NCI-H1105 treated with DMSO at 0.1 percent for 48 hours (cell line): ENCODE measurements around the gene WDR83.
"Not testable (repeated sequence)": the region's sequence is repeated elsewhere in the genome, so short reads cannot be mapped to it uniquely, and the experiment has no call there.

Source experiments
- DNase-seq: peaks from one replicate; lab custom pipeline; 2025; lab: John Stamatoyannopoulos, UW

Gene WDR83

DNA sequence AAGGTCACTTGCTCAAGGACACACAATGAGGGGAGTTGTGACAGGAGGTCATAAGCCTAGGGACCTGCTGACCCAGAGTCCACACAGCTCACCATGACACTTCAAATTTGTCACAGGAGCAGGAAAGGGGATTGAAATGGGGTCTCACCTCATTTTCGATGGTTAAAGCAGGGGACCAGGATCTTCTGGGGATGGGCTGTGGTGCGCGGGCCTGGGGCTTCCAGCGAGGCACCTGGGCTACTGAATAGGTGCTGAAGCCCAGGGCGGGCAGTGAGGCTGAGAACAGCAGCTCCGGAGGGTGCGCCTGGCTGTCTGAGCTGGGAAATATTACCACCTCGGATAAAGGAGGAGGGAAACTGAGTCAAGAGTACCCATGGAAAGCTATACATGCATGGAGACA lies 11.1 kb upstream of the WDR83 start:
- no peak for DNase-seq

- DNase-seq, result no peak
Measured at GRCh38 chr19:12656899-12657571, 9.6 kb upstream of the WDR83 start.

DNA sequence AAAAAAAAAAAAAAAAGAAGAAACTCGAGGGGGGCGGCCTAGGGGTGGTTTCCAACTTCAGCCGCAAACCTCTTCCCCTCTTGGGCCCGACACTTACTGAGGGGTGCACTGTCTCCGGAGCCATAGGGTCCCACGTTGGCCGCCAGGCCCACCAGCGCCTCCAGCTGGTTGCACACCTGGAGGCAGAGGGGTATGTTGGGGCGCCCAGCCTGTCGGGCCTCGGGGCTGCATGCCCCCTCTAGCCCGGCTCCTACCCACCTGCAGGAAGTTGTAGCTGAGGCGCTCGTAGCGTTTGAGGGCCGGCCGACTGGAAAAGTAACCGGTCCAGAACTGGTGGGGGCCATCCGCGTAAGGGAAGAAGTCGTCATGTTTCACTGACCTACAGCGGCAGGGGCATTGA lies 8.6 kb upstream of the WDR83 start:
- no peak for DNase-seq

DNA sequence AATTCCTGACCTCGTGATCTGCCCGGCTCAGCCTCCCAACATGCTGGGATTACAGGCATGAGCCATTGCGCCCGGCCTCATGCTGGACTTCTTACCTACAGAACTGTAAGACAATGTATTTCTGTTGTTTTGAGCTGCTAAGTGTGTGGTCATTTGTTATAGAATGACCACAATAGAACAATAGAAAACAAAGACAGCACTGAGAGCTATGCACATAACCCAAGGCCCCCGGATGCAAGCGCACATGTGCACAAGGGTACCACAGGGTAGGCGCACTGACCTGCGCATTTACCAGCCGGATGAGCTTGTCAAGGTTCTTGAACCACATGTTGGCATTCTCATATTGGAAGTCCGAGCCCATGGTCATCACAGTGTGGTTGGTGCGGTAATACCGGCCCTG lies 5.6 kb upstream of the WDR83 start:
- DNase-seq, result no peak

GRCh38 chr19:12664406-12665280 lies 2.0 kb upstream of the WDR83 start:
- no peak for DNase-seq

- no peak for DNase-seq
Measured at GRCh38 chr19:12665281-12665573, 1.4 kb upstream of the WDR83 start.

DNA sequence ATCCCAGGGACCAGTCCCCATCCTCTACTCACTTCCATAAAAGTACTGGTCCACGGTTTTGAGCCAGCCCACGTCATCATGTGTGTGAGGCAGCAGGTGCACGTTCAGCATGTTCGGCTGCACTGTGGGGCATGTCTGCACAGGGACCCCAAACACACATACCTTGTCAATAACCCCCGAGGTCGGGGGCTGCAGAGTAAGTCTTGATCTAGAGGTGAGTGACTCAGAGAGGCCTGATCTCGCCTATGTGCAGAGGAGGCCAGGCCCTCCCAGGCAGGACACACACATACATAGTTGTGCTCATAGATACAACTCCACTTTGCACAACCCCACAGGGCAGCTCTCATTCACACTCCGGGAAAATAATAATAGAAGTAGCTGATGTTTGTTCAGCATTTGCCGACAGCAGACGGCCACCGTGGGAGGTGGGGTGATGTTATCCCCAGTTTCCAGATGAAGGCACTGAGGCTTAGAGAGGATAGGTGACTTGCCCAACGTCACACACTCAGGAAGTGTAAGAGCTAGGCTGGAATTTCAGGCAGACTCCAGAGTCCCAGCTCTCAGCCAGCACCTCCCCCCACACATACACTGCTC lies 839 bp upstream of the WDR83 start:
- DNase-seq, result no peak

DNA sequence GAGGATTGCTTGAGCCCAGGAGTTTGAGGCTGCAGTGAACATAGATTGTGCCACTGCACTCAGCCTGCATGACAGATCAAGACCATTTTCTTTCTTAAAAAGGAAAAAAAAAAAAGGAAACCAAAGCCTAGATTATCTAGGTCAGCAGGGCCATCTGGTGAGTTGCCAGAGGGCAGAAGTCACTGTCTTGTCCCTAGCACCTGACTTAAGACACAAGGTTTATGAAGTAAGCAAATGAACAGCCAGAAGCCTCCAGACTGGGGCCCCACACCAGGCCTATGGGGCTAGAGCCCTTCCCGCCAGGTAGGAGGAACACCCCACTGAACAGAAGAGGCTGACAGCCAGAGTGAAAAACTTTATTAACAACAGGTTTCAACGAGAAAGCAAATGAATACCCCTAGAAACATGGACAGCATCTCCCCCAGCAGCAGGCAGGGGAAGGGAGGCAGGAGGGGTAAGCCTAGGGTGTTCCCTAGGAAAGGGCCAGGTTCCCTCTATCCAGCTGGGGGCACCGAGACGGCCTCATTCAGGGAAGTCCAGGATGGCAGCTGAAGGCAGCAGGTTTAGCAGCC lies 1.2 kb downstream of the WDR83 start:
- no peak for DNase-seq

- no peak for DNase-seq
Measured at GRCh38 chr19:12668346-12668745, 1.7 kb downstream of the WDR83 start.

DNA sequence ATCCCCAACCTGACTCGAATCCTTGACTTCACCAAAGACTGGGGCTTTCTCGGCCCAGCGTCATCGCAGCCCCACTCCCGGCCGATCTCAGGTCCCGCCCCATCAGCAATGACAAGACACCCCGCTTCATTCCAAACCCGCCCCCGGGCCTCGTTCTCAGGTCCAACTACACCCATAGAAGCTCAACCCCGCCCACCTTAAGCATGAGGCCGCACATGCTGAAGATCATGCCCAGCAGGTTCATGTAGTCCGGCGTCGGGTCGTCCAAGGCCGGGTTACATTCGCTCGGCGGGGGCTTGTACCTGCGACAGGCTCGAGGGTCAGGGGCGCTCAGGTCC lies 2.3 kb downstream of the WDR83 start:
- no peak for DNase-seq

GRCh38 chr19:12669270-12670158 lies 2.9 kb downstream of the WDR83 start:
- peak; percentile 82 for DNase-seq

- no peak for DNase-seq
Measured at GRCh38 chr19:12670159-12670928, 3.7 kb downstream of the WDR83 start.

DNA sequence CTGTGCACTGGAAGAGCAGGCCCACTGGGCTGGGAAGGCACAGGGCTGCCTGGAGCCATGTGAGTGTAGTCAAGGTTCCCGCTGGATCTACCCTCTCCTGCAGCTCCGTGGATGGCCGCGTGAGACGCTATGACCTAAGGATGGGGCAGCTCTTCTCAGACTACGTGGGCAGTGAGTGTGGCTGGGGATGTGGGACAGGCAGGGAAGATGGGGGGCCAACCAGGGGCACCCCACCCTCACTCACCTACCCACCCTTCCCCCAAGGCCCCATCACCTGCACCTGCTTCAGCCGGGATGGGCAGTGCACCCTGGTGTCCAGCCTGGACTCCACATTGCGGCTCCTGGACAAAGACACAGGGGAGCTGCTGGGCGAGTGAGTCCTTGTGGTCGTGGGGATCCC lies 6.1 kb downstream of the WDR83 start:
- DNase-seq, result no peak

DNA sequence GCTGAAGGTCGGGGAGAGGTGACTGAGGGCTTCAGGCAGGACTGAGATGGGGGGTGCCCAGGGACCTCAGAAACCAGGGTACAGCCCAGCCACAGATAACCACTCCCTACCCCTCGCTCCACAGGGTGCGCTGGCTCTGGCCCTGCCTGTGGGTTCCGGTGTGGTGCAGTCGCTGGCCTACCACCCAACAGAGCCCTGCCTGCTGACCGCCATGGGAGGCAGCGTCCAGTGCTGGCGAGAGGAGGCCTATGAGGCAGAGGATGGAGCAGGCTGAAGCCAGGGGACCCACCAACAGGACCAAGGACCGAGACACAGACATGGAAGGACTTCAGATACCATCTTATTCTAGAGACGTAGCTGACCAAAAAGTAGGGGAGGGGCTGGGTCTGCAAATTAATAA lies 8.8 kb downstream of the WDR83 start:
- no peak for DNase-seq

GRCh38 chr19:12675940-12676339 lies 9.3 kb downstream of the WDR83 start:
- DNase-seq, result no peak

DNA sequence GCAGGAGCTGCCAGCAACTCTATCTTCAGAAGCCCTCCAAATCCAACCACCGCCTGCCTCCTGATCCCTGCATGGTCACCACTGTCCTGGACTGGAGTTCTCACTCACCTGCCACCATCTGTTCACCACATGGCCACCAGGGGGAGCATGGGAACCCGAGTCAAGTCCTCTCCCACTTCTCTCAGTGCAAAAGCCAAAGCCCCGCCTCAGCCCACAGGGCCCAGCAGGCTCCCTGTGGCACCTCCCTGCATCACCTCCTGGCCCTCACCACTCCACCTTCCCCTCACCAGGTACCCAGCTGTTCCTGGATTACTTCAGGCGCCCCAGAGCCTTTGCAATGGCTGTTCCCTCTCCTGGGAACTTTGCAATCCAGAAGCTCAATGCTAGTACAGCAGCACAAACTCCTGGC lies 9.8 kb downstream of the WDR83 start:
- peak; percentile 56 for DNase-seq

DNA sequence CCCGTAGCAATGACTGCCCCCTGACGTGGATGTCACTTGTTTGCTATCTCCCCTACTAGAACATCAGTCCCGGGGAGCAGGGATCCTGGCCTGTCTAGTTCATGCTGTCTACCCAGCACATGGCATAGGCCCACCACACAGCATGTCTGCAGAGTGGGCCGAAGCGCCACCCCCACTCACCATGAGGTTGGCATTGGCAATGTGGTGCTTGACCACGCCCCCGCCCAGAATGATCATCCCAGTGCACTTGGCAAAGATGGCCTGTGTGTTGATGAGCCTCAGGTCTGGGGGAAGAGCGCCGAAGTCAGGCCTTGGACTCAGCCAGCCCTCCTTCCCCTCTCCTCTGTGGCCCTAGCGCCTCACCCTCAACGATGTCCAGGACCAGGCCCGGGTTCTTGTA lies 10.3 kb downstream of the WDR83 start:
- DNase-seq, result no peak

GRCh38 chr19:12678039-12678438 lies 11.4 kb downstream of the WDR83 start:
- not testable (repeated sequence) for DNase-seq

GRCh38 chr19:12680034-12680433 lies 13.4 kb downstream of the WDR83 start:
- DNase-seq, result no peak

GRCh38 chr19:12681074-12681987 lies 14.7 kb downstream of the WDR83 start, which contains the start of gene DHPS:
TSS of gene DHPS (minus strand) at chr19:12681880. CDS start at chr19:12681766, 114 bp downstream.
- peak; percentile 97 for DNase-seq
